ENCODE data around the gene GORASP2.
"Not testable (repeated sequence)": the region's sequence is repeated elsewhere in the genome, so short reads cannot be mapped to it uniquely, and the experiment has no call there.

Gene GORASP2

DNA sequence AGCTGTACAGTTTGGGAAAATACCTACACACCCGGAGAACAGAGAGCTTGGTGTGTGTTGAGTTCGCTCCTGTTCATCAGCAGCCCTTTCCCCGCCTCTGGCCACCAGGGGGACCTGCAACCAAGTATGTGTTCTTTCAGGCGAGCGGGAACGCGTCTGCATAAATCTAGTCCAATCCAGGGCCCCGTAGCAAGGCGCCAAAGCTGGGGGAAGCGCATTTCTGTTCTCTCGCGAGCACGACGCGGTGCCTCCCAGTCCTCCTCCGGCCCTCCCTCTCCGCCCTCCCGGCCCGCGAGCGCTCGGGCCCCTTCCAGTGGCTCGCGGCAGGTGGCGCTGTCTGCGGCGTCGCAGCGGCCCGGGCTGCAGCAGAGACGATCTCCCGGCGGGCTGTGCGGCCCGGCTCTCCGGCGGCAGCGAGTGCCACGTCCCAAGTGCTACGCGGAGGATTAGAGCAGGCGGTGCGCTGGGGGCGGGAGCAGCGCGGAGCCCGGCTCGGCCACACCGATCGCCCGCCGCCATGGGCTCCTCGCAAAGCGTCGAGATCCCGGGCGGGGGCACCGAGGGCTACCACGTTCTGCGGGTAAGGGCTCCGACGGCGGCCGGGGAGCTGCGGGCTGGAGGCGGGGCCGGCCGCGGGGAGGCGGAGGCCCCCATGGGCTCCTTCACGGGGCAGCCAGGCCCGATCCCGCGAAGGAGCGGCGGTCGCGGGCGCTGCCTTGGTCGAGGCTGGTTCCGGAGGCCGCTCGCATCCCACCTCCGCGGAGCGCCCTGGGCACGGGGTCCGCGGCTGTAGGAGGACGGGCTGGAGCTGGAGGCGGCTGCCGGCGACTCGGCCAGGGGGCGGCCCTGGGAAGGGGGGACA lies at the start of gene GORASP2:
GORASP2 (plus strand) TSS at position 430 of the 862 bp plus-strand sequence; CDS start at position 518, 88 bp downstream.
- DNase-seq, result peak; percentile 93 to 96

GRCh38 chr2:170881840-170882239 lies 47.2 kb upstream of the GORASP2 start:
- no peak for DNase-seq

GRCh38 chr2:170882758-170883157 lies 46.3 kb upstream of the GORASP2 start:
- DNase-seq, result no peak

GRCh38 chr2:170883683-170884082 lies 45.4 kb upstream of the GORASP2 start:
- DNase-seq, result no peak

- DNase-seq, result no peak
Observed at GRCh38 chr2:170885130-170885791, 43.8 kb upstream of the GORASP2 start.

- DNase-seq, result no peak
Observed at GRCh38 chr2:170886386-170886785, 42.7 kb upstream of the GORASP2 start.

DNA sequence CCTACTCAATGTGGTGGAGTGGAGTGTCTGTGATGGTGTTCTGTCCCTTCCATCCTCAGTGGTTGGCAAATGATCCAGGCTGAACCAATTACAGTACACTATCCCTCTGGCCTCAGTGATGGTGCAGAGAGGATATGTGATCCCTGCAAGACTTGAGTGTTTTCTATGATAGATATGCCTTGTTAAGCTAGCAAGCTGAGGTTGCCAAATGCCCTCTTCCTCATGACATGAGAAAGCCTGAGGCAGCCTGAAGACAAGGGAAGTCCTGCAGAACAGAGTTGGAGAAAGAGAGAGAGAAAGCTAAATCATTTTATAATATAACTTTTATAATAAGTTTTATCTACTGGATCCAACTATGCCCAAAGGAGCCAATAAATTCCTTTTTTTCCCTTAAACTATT lies 41.6 kb upstream of the GORASP2 start:
- no peak for DNase-seq

GRCh38 chr2:170887896-170888295 lies 41.2 kb upstream of the GORASP2 start:
- no peak for DNase-seq

GRCh38 chr2:170891893-170892292 lies 37.2 kb upstream of the GORASP2 start:
- DNase-seq, result no peak

GRCh38 chr2:170892391-170892951 lies 36.6 kb upstream of the GORASP2 start:
- DNase-seq, result no peak

DNA sequence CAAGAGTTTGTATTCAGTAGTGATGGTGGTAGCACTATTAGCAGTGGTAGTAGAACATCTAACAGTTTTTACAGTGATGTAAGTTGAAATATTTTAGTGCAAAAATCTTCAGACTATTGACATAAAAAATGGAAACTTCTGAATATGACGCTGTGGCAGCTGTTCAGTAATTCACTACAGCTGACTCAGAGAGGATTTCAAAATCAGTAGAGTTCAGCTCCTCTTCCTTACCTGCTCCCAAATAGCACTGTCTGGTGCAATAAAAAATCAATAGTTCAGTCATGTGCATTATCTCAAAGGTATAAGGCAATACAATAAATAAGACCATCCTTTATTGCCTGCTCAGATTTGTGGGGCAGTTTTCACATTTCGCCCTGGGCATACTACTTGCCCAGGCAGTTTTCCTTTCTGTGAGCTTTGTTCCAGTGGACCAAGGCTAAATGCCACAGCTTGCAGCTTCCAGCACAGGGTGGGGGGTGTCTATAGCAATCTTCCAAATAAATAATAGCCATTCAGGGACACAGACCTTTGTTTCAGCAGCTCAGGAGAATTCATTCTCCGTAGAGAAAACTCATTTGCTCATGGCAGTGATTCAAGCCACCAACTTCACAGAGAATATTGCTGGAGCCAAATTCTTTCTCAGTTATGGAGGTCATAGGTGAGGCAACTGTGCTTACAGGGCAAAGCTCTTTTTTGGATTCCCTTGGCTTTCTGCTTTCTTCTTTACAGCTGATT lies 33.9 kb upstream of the GORASP2 start:
- no peak for DNase-seq

- DNase-seq, result no peak
Observed at GRCh38 chr2:170896622-170897021, 32.4 kb upstream of the GORASP2 start.

DNA sequence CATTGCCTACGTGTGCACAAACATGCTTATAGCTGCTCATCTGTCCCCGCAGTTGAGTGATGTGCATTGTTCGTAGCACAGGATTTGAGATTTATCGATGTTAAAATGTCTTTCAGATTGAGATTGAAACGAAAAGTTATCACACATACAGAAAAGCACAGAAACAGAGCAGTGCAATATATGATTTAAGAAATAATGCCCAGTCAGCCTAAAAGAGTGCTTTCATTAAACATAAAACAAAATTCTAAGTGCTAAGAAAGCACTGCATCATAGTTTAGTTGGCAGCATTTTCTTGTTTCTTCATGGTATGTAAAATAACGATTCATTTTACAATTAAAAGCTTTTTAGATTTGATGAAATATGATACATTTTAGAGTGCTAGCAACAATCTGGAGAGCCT lies 31.9 kb upstream of the GORASP2 start:
- no peak for DNase-seq

- DNase-seq, result no peak
Observed at GRCh38 chr2:170905864-170906263, 23.2 kb upstream of the GORASP2 start.

GRCh38 chr2:170911314-170911889 lies 17.7 kb upstream of the GORASP2 start:
- no peak for DNase-seq

DNA sequence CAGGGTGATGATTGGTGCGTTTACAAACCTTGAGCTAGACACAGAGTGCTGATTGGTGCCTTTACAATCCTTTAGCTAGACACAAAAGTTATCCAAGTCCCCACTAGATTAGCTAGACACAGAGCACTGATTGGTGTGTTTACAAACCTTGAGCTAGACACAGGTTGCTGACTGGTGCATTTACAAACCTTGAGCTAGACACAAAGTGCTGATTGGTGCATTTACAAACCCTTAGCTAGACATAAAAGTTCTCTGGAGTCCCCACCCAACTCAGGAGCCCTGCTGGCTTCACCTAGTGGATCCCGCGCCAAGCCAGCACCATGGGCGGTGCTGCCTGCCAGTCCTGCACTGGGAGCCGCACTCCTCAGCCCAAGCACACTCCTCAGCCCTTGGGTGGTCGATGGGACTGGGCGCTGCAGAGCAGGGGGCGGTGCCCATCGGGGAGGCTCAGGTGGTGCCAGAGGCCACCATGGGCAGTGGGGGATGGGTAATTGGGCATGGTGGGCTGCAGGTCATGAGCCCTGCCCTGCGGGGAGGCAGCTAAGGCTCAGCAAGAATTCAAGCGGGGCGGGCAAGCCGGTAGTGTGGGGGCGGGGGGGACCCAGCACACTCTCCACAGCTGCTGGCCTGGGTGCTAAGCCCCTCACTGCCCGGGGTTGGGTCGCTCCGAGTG lies 13.9 kb upstream of the GORASP2 start:
- not testable (repeated sequence) for DNase-seq

DNA sequence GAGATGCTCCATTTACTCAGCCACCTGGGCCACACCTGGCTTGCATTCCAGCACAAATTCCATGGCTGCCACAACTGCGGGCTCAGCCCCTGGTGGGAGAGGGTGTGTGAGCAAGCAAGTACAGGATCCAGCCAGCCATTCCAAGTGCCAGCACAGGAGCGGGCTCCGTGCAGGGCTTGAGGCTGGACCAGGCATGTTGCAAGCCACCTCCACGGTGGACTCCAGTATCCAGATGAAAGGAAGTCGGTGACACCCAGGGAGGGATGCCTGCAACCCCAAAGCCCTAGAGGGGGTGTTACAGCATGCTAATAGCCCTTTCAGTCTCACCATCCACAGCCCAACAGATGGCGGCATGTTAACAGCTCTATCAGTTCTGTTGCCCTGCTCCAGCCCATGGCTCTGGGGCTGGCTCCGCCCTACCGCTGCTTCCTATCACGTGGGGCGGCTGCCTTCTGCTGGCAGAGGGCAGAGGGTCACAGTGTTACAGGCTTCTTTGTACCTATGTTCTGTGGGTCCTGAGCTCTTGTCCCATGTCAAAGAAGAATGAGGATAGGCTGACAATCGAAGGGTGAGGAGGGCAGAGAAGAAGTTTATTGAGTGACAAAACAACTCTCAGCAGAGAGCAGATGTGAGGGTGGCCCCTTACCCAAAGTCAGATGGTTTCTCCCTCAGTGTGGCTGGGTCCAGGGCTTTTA lies 11.7 kb upstream of the GORASP2 start:
- DNase-seq, result no peak

GRCh38 chr2:170917957-170918356 lies 11.1 kb upstream of the GORASP2 start:
- no peak for DNase-seq

- DNase-seq, result not testable (repeated sequence)
Observed at GRCh38 chr2:170921873-170922272, 7.2 kb upstream of the GORASP2 start.

DNA sequence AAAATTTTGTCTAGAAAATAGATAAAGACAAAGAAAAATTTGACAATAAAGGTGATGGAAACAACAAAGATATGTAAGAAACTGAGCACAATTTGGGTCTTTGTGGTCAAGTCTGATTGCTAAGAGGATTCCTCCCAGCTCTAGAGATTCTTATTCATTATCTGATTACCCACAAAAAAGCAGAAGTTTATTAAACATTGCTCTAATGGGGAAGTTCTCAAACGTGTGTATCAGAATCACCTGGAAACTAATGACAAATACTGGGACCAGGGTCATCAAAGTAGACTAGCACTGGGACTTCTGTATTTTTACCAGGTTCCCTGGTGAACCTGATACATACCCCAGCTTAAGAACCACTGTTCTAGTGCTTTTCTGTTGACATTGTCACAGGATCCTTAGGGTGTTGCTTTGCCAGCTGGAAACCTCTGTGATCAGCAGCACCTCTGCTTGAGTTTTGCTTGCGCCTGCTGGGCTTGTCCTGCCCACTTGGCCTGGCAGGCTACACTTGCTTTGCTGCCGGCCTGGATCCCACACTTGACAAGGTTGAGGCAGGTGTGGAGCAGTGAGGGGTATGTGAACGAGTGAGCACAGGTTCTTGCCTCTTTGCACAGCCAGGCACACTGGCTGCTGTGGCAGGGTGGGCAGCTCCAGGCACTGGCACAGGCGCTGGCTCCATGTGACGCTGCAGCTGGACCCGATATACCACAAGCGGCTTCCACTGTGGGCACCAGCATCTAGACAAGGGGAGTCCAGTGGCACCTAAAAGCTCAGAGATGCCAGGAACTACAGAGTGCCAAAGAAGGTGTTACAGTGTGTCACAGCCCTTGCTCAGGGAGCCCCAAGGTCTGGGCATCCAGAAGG lies 6.2 kb upstream of the GORASP2 start:
- no peak for DNase-seq

DNA sequence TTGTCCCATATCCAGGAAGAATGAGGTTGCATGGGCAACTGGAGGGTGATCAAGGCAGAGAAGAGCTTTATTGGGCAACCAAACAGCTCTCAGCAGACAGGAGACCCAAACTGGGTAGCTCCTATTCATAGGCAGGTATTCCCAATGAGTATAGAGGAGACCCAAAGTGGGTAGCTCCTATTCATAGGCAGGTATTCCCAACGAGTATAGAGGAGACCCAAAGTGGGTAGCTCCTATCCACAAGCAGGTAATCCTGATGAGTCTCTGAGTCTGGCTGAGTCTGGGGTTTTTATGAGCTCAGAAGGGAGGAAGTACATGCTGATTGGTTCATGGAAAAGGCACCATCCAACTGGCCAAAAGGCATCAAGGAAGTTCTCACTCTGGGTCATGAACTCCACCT lies 5.3 kb upstream of the GORASP2 start:
- DNase-seq, result no peak
